Measurements from ENCODE around the gene ZNF672. TPM values are rescaled to one million over a fixed set of nuclear protein-coding genes. Genes with fewer than 3 reads are reported as not detected.
"Not testable (repeated sequence)": the region's sequence is repeated elsewhere in the genome, so short reads cannot be mapped to it uniquely, and the experiment has no call there.

The ZNF672 gene
- total RNA-seq, result 10 to 100 TPM; 13.8 to 22.0 TPM
- 10 to 100 TPM; 31.5 to 35.1 TPM for polyA plus RNA-seq (ENCODE audit: insufficient read length in 2 of 2)
- long read RNA-seq, donor 1, transcript ZNF672-201 (4 exons, 2,989 nt), result major isoform, 8 of 14 reads
- long read RNA-seq, donor 1, partial matches to known transcripts, result 0 of 14 reads
- long read RNA-seq, donor 1, other reads (novel, unspliced or antisense), result 5 of 14 reads
- long read RNA-seq, donor 2, transcript ZNF672-201 (4 exons, 2,989 nt), result major isoform, 7 of 12 reads
- long read RNA-seq, donor 2, partial matches to known transcripts, result 5 of 12 reads
- long read RNA-seq, donor 2, other reads (novel, unspliced or antisense), result 0 of 12 reads
- long read RNA-seq, donor 3, transcript ZNF672-201 (4 exons, 2,989 nt), result major isoform, 5 of 5 reads
- long read RNA-seq, donor 3, partial matches to known transcripts, result 0 of 5 reads
- long read RNA-seq, donor 3, other reads (novel, unspliced or antisense), result 0 of 5 reads
- long read RNA-seq, donor 4, transcript ZNF672-201 (4 exons, 2,989 nt), result major isoform, 7 of 16 reads
- long read RNA-seq, donor 4, partial matches to known transcripts, result 9 of 16 reads
- long read RNA-seq, donor 4, other reads (novel, unspliced or antisense), result 0 of 16 reads

DNA sequence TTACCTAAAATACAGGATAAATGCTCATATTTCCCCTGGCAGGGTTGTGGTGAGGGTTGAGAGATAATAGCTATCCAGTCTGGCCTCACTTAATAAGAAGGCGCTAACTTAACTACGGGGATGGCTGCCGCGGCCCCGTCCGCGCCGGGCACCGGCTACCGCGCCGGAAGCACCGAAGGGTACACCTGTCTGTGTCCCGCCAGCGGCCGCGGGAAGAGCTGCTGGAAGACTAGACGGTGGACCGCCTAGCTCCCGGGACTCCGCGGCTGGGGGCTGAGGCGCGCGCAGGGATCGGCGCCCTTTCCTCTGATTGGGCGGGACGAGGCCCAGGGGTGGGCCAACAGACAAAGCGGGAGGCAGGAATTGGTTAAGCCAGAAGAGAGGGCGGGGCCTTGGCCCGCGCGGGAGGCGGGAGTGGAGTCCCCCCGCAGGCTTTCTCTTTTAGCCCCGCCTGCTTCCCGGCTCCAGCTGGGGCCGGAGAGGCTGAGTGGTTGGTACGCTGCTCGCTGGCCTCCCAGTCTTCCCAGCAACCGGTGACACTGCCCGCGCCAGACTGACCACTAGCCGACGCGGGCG is at the start of gene ZNF672:
Gene ZNF672 (plus strand): TSS at position 444 of the 576 bp plus-strand sequence. CDS start 9,051 bp downstream, outside the sequence.
- peaks cover 27% of the 10 kb centered on the region for H3K4me1 ChIP-seq (ENCODE audit: control insufficient read depth, insufficient read depth, low read length)
- H3K27me3 ChIP-seq (ENCODE audit: control insufficient read depth, insufficient read depth, low read length), result no peaks in the 10 kb centered on the region
- H3K4me3 ChIP-seq (ENCODE audit: low read depth, low read length), result peak within 1 kb of the TSS; percentile 81
- WGBS (ENCODE audit: insufficient coverage), result 0% methylated on average over 48 of the region's 48 CpGs
- no peaks in the 10 kb centered on the region for H3K9me3 ChIP-seq (ENCODE audit: control insufficient read depth, insufficient read depth, low read length)
- DNase-seq (ENCODE audit: low read depth in 4 of 6, low spot score in 6 of 6), result peak; percentile 92 to 99 (median 94)
- peaks cover 7% of the 10 kb centered on the region for H3K36me3 ChIP-seq (ENCODE audit: control insufficient read depth, insufficient read depth, low read length)
- H3K27ac ChIP-seq (ENCODE audit: low read depth, low read length), result peak within 1 kb of the TSS; percentile 99

DNA sequence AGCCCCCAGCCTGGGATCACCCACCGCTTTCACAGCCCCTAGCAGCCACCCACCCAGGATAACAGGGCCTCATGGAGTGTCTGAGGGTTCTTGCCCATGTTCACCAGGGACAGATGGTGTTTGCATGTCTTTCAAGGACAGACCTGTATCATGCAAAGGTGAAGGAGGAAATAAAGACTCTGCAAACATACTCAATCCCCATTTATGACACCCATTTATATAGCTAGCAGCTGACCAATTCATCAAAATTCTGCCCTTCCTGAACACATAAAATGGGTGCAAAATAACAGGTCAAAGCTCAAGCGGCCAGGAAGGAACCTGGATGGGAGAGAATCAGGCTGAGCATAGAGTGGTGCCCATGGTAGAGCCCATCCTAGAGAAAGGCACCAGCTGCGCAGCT is 49.7 kb upstream of the ZNF672 start:
- H3K27me3 ChIP-seq (ENCODE audit: control insufficient read depth, insufficient read depth, low read length), result no peaks in the 10 kb centered on the region
- WGBS (ENCODE audit: insufficient coverage), result 100% methylated on average over 1 of the region's 3 CpGs
- H3K36me3 ChIP-seq (ENCODE audit: control insufficient read depth, insufficient read depth, low read length), result no peaks in the 10 kb centered on the region
- no peak overlapping the region for H3K4me3 ChIP-seq (ENCODE audit: low read depth, low read length)
- peaks cover 1% of the 10 kb centered on the region for H3K9me3 ChIP-seq (ENCODE audit: control insufficient read depth, insufficient read depth, low read length)
- no peak for DNase-seq (ENCODE audit: low read depth in 4 of 6, low spot score in 6 of 6)
- H3K27ac ChIP-seq (ENCODE audit: low read depth, low read length), result no peak overlapping the region
- H3K4me1 ChIP-seq (ENCODE audit: control insufficient read depth, insufficient read depth, low read length), result no peaks in the 10 kb centered on the region

DNA sequence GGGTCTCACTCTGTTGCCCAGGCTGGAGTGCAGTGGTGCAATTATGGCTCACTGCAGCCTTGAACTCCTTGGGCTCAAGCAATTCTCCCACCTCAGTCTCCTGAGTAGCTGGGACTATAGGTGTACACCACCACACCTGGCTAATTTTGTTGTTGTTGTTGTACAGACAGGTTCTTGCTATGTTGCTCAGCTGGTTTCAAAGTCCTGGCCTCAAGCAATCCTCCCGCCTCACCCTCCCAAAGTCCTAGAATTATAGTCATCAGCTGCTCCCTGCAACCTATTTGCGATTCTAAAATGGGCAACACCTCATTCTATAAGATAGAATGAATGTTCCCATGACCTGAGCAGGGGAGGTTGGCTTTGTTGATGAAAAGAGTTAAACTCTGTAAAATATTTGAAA is 48.7 kb upstream of the ZNF672 start:
- not testable (repeated sequence) for H3K9me3 ChIP-seq (ENCODE audit: control insufficient read depth, insufficient read depth, low read length); H3K27me3 ChIP-seq (ENCODE audit: control insufficient read depth, insufficient read depth, low read length); H3K4me3 ChIP-seq (ENCODE audit: low read depth, low read length); H3K4me1 ChIP-seq (ENCODE audit: control insufficient read depth, insufficient read depth, low read length); DNase-seq (ENCODE audit: low read depth in 4 of 6, low spot score in 6 of 6); H3K27ac ChIP-seq (ENCODE audit: low read depth, low read length); H3K36me3 ChIP-seq (ENCODE audit: control insufficient read depth, insufficient read depth, low read length)
- WGBS (ENCODE audit: insufficient coverage), result no CpG with 5 or more reads among the region's 2 CpGs

DNA sequence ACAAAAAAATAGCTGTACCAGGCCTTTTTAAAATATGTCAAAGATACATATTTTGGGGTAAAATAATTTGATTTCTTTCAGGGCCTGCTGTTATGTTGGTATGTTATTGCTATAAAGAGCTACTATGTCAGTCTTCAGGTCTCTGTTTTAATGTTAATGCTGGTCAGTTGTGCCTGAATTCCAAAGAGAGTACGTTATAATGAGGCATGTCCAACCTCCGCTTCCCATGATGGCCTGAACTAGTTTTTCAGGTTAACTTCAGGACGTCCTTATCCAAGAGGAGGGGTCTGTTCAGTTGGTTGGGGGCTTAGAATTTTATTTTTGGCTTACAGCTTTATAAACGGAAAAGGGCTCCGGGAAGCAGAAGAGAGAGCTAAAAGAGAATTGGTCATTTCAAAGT is 47.6 kb upstream of the ZNF672 start:
- Histone ChIP-seq H3K4me1 (ENCODE audit: control insufficient read depth, insufficient read depth, low read length) (no peaks in the 10 kb centered on the region), H3K27ac (ENCODE audit: low read depth, low read length) (no peak overlapping the region), H3K27me3 (ENCODE audit: control insufficient read depth, insufficient read depth, low read length) (no peaks in the 10 kb centered on the region), H3K9me3 (ENCODE audit: control insufficient read depth, insufficient read depth, low read length) (peaks cover 1% of the 10 kb centered on the region), H3K36me3 (ENCODE audit: control insufficient read depth, insufficient read depth, low read length) (no peaks in the 10 kb centered on the region), H3K4me3 (ENCODE audit: low read depth, low read length) (no peak overlapping the region)
- DNase-seq (ENCODE audit: low read depth in 4 of 6, low spot score in 6 of 6), result no peak
- 90% methylated on average over 4 of the region's 5 CpGs for WGBS (ENCODE audit: insufficient coverage)

DNA sequence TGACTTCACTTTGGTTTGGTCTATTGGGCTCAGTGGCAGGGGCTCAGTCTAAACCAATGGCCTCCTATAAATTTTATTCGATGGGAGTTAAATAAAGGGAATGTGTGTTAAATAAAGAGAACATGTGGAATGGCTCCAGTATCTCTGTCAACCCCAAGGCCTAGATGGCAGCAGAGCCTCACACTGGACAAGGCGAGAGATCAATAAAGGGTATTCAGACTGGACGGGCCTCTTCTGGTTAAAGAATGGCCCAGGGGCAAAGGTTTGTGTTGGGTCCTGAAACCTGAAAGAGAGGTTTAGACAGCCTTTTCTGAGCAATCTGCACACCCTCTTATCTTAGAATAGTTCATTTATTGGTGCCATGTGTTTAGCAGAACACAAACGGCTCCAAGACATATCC is 47.0 kb upstream of the ZNF672 start:
- no peak for DNase-seq (ENCODE audit: low read depth in 4 of 6, low spot score in 6 of 6)
- 57% methylated on average over 1 of the region's 4 CpGs for WGBS (ENCODE audit: insufficient coverage)
- Histone ChIP-seq H3K36me3 (ENCODE audit: control insufficient read depth, insufficient read depth, low read length) (no peaks in the 10 kb centered on the region), H3K27ac (ENCODE audit: low read depth, low read length) (no peak overlapping the region), H3K9me3 (ENCODE audit: control insufficient read depth, insufficient read depth, low read length) (peaks cover 1% of the 10 kb centered on the region), H3K4me3 (ENCODE audit: low read depth, low read length) (no peak overlapping the region), H3K27me3 (ENCODE audit: control insufficient read depth, insufficient read depth, low read length) (no peaks in the 10 kb centered on the region), H3K4me1 (ENCODE audit: control insufficient read depth, insufficient read depth, low read length) (no peaks in the 10 kb centered on the region)

DNA sequence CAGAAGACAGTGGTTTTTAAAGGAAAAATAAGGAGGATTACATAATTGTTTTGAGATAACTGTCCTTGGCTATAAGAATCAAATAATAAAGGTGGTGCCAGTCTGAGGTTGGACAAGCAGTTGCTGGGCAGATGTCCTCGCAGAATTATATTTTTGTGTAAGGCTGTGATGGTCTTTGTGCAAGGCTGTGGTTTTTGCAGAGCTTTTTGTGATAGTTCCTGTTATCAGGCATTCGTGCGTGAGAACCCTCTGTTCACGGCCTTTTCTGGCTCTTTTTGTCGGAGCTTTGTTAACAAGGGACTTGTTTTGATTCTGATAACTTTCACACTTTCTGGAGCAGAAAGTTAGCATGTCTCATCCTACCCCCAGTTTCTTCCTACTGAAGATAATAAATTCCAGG is 45.7 kb upstream of the ZNF672 start:
- peaks cover 1% of the 10 kb centered on the region for H3K9me3 ChIP-seq (ENCODE audit: control insufficient read depth, insufficient read depth, low read length)
- no peak overlapping the region for H3K27ac ChIP-seq (ENCODE audit: low read depth, low read length)
- H3K4me1 ChIP-seq (ENCODE audit: control insufficient read depth, insufficient read depth, low read length), result no peaks in the 10 kb centered on the region
- no peak for DNase-seq (ENCODE audit: low read depth in 4 of 6, low spot score in 6 of 6)
- H3K27me3 ChIP-seq (ENCODE audit: control insufficient read depth, insufficient read depth, low read length), result no peaks in the 10 kb centered on the region
- no peak overlapping the region for H3K4me3 ChIP-seq (ENCODE audit: low read depth, low read length)
- no peaks in the 10 kb centered on the region for H3K36me3 ChIP-seq (ENCODE audit: control insufficient read depth, insufficient read depth, low read length)
- 83% methylated on average over 3 of the region's 5 CpGs for WGBS (ENCODE audit: insufficient coverage)

DNA sequence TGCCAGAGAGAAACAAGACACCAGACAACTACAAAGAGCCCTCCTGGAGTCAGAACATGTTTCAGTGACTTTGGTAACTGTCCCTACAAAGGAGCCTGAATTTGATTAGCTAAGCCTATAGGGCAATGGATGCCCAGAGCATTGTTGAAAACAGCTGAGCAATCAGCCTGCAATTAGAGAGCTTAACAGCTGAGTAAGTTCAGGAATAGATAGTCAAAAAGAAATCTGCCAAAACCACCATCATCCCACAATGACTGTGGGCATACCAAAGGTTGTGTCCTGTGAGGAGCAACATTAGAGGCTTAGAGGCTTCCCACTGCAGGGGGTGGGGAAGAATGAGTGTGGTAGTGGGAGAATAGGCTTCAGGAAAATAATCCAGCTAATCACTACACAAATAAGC is 44.4 kb upstream of the ZNF672 start:
- Histone ChIP-seq H3K36me3 (ENCODE audit: control insufficient read depth, insufficient read depth, low read length) (no peaks in the 10 kb centered on the region), H3K4me3 (ENCODE audit: low read depth, low read length) (no peak overlapping the region), H3K27ac (ENCODE audit: low read depth, low read length) (no peak overlapping the region), H3K27me3 (ENCODE audit: control insufficient read depth, insufficient read depth, low read length) (no peaks in the 10 kb centered on the region), H3K9me3 (ENCODE audit: control insufficient read depth, insufficient read depth, low read length) (peaks cover 1% of the 10 kb centered on the region), H3K4me1 (ENCODE audit: control insufficient read depth, insufficient read depth, low read length) (no peaks in the 10 kb centered on the region)
- DNase-seq (ENCODE audit: low read depth in 4 of 6, low spot score in 6 of 6), result no peak

DNA sequence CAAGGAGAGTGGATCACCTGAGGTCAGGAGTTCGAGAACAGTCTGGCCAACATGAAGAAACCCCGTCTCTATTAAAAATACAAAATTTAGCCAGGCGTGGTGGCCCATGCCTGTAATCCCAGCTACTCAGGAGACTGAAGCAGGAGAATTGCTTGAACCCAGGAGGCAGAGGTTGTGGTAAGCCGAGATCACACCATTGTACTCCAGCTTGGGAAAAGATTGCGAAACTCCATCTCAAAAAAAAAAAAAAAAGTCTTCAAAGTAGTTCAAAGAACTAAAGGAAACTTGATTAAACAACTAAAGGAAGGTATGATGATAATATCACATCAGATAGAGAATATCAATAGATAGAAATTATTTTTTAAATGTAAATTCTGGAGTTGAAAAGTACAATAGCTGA is 43.4 kb upstream of the ZNF672 start:
- not testable (repeated sequence) for H3K9me3 ChIP-seq (ENCODE audit: control insufficient read depth, insufficient read depth, low read length); H3K4me1 ChIP-seq (ENCODE audit: control insufficient read depth, insufficient read depth, low read length); H3K27me3 ChIP-seq (ENCODE audit: control insufficient read depth, insufficient read depth, low read length); H3K27ac ChIP-seq (ENCODE audit: low read depth, low read length); DNase-seq (ENCODE audit: low read depth in 4 of 6, low spot score in 6 of 6); H3K36me3 ChIP-seq (ENCODE audit: control insufficient read depth, insufficient read depth, low read length); H3K4me3 ChIP-seq (ENCODE audit: low read depth, low read length)
- 67% methylated on average over 1 of the region's 5 CpGs for WGBS (ENCODE audit: insufficient coverage)

DNA sequence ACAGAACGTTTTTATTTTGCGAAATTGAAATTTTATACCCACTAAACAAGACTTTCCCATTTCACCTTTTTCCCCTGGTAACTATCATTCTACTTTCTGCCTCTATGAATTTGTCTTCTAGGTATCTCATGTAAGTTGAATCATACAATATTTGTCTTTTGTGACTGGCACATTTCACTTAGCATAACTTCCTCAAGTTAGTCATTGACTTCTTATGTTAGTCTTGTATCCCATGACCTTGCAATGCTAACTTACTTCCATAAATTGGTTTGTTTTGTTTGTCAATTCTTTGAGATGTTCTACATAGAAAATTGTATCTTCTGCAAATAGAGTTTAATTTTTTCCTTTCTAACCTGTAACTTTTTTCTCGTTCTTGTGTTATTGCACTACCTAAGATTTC is 39.2 kb upstream of the ZNF672 start:
- H3K4me3 ChIP-seq (ENCODE audit: low read depth, low read length), result no peak overlapping the region
- no CpG with 5 or more reads among the region's 3 CpGs for whole genome bisulfite sequencing (ENCODE audit: insufficient coverage)
- no peaks in the 10 kb centered on the region for H3K27me3 ChIP-seq (ENCODE audit: control insufficient read depth, insufficient read depth, low read length)
- H3K9me3 ChIP-seq (ENCODE audit: control insufficient read depth, insufficient read depth, low read length), result no peaks in the 10 kb centered on the region
- H3K4me1 ChIP-seq (ENCODE audit: control insufficient read depth, insufficient read depth, low read length), result no peaks in the 10 kb centered on the region
- H3K27ac ChIP-seq (ENCODE audit: low read depth, low read length), result no peak overlapping the region
- no peaks in the 10 kb centered on the region for H3K36me3 ChIP-seq (ENCODE audit: control insufficient read depth, insufficient read depth, low read length)
- no peak for DNase-seq (ENCODE audit: low read depth in 4 of 6, low spot score in 6 of 6)

DNA sequence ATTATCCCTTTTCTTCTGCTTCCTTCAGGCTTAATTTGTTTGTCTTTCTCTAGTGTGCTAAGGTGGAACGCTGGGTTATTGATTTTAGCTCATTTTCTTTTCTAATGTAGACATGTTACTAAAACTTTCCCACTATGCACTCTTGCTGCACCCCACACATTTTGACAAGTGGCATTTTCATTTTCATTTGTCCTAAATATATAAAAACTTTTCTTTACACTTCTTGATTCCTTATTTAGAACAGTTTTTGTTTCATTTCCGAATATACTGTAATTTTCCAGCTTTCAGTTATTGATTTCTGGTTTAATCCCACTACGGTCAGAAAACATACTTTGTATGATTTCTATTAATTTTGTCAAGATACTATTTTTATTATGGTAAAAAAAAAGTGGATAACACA is 37.6 kb upstream of the ZNF672 start:
- no peak for DNase-seq (ENCODE audit: low read depth in 4 of 6, low spot score in 6 of 6)
- WGBS (ENCODE audit: insufficient coverage), result no CpG with 5 or more reads among the region's 3 CpGs

More for the DNA sequence above, 37.6 kb upstream of the ZNF672 start:
- no peaks in the 10 kb centered on the region for H3K36me3 ChIP-seq (ENCODE audit: control insufficient read depth, insufficient read depth, low read length)
- no peaks in the 10 kb centered on the region for H3K27me3 ChIP-seq (ENCODE audit: control insufficient read depth, insufficient read depth, low read length)
- H3K9me3 ChIP-seq (ENCODE audit: control insufficient read depth, insufficient read depth, low read length), result no peaks in the 10 kb centered on the region
- H3K4me3 ChIP-seq (ENCODE audit: low read depth, low read length), result no peak overlapping the region
- H3K4me1 ChIP-seq (ENCODE audit: control insufficient read depth, insufficient read depth, low read length), result no peaks in the 10 kb centered on the region
- H3K27ac ChIP-seq (ENCODE audit: low read depth, low read length), result no peak overlapping the region

Data from spinal cord (tissue), 10 donors.